Measurements from ENCODE around the gene ABHD11.

DNA sequence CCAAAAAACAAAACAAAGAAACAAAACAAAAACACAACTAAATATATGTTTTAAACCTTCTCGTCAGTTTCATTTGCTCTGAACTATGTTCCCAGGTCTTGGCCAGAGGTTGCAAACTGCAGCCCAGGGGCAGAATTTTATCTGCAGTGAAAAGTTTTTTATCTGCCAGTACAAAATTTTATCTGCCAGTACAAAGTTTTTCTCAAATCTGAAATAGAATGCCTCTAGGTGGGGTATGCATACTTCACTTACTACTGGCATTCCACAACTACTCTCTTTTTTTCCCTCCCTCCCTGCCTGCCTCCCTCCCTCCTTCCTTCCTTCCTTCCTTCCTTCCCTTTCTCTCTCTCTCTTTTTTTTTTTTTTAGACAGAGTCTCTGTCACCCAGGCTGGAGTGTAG is 40.9 kb upstream of the ABHD11 start:
- no peak for TF ChIP-seq POLR2AphosphoS5 (IDR thresholded peaks at IDR 0.05)
- TF ChIP-seq, protein P1, sequence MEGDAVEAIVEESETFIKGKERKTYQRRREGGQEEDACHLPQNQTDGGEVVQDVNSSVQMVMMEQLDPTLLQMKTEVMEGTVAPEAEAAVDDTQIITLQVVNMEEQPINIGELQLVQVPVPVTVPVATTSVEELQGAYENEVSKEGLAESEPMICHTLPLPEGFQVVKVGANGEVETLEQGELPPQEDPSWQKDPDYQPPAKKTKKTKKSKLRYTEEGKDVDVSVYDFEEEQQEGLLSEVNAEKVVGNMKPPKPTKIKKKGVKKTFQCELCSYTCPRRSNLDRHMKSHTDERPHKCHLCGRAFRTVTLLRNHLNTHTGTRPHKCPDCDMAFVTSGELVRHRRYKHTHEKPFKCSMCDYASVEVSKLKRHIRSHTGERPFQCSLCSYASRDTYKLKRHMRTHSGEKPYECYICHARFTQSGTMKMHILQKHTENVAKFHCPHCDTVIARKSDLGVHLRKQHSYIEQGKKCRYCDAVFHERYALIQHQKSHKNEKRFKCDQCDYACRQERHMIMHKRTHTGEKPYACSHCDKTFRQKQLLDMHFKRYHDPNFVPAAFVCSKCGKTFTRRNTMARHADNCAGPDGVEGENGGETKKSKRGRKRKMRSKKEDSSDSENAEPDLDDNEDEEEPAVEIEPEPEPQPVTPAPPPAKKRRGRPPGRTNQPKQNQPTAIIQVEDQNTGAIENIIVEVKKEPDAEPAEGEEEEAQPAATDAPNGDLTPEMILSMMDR (IDR thresholded peaks at IDR 0.05), result no peak
- TF ChIP-seq EP300 (IDR thresholded peaks at IDR 0.05), result no peak
- no peak for TF ChIP-seq POLR2A (IDR thresholded peaks at IDR 0.05)
